Stimulated activated CD4-positive, alpha-beta T cell treated with anti-CD3 and anti-CD28 coated beads, Interleukin-12 subunit alpha, Interleukin-12 subunit beta, amount 100 ng/mL, for 48 hours (primary cell): ENCODE data around the gene SELENOW.
"Not testable (repeated sequence)": the region's sequence is repeated elsewhere in the genome, so short reads cannot be mapped to it uniquely, and the experiment has no call there.

Experiments
- DNase-seq, 3 donors: peaks; one replicate each; pipeline ENCODE4 v3.0.0-alpha.2; 2020; ENCODE audit warnings: low read depth in 2 of 3, low spot score in 1 of 3

Gene SELENOW

DNA sequence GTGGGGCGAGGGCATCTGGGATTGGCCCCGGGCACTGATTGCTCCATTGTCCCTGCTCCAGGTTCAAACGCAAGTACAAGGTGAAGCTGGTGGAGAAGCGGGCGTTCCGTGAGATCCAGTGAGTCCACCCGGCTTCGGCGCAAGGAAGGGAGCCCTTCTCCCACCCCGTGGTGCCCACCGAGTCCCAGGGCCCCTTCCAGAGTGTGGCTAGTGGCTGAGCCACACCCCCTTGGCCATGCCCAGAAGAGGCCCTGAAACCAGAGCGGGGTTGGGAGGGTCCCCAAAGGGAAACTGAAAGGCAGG is 21.9 kb upstream of the SELENOW start:
- DNase-seq = no peak

DNA sequence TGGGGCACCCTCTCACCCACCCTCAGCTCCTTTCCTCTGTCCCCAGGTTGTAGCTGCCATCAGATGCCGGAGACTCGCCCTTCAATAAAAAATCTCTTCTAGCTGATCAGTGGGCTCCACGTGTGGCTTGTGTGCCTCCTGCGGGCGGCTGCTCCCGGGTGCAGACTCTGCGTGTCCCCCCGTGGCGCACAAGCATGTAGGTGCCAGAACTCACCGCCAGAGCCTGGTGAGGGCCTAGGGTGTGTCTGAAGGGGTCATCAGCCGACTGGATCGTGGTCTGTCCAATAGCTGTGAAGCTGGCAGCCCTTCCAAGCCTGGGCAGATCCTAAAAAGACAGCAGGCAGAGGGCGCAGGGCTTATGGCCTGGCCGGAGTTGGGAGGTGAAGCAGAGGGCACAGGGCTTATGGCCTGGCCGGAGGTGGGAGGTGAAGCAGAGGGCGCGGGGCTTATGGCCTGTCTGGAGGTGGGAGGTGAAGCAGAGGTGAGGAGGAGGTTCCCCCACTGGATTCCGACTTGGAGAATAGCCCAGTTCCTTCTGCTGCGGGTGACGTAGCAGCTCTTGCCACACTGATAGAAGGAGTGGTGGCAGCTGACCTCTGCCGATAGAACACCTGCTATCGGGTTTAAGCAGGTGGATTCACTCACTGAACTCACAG is 21.4 kb upstream of the SELENOW start:
- no peak for DNase-seq

DNA sequence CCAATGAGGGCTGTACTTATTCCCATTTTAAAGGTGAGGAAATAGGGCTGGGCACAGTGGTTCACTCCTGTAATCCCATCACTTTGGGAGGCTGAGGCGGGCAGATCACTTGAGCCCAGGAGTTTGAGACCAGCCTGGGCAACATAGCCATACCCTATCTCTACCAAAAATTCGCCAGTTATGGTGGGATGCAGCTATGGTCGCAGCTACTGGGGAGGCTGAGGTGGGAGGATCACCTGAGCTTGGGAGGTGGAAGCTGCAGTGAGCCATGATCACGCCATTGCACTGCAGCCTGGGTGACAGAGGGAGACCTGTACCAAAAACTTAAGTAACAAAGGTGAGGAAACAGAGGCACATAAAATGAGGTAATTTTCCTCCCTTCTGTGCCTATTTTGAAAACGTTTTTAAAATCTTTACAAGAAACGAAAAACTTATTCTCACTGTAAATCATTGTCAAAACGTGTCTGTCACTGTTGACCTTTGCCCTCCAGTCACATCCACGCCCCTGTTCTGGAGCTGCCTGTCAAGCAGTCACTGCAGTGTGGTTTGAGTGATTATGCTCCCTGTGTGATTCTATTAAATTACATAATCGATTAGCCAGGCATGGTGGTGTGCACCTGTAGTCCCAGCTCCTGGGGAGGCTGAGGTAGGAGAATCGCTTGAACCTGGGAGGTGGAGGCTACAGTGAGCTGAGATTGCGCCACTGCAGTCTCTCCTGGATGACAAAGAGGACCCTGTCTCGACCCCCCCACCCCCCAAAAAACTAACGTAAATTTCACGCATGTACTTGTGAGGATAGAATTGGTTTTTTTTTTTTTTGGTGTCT is 20.7 kb upstream of the SELENOW start:
- no peak for DNase-seq

DNA sequence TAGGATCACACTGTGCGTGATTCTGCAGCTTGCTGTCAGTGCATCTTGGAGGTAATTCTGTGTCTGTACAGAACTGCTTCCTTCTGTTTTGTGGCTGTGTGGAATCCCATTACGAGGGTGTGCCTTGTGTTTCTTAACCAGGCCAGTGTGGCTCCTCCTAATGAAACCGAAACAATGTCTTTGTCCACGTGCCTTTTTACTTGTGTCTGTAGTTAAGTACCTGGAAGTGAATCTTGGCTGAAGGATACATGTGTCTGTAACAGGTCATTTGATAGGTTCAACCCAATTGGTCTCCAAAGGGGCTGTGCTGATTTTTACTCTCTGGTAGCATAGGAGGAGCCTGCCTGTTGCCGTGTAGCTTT is 20.1 kb upstream of the SELENOW start:
- no peak for DNase-seq

GRCh38 chr19:47760632-47760999 is 17.9 kb upstream of the SELENOW start:
- no peak for DNase-seq

DNA sequence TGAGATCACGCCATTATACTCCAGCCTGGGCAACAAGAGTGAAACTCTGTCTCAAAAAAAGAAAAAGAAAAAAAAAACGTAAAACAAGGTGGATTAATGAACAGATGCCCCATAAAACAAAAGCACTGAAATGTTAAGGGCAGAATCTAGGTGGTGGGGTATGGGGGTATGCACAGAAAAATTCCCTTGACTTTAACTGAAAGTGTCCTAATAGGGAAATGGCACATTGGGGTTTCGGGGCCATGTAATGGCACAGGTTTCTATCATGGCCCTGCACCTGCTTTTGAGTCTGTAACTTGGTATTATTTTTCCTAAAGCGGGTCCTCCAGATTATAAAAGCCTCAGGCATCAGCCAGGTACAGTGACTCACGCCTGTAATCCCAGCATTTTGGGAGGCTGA is 16.9 kb upstream of the SELENOW start:
- no peak for DNase-seq

GRCh38 chr19:47762151-47762550 is 16.4 kb upstream of the SELENOW start:
- DNase-seq = no peak

GRCh38 chr19:47762615-47763308 is 15.7 kb upstream of the SELENOW start:
- no peak for DNase-seq

GRCh38 chr19:47764705-47765104 is 13.8 kb upstream of the SELENOW start:
- DNase-seq = not testable (repeated sequence)

- no peak for DNase-seq
Observed at GRCh38 chr19:47765523-47766358, 12.8 kb upstream of the SELENOW start.

GRCh38 chr19:47766359-47766620 is 12.2 kb upstream of the SELENOW start:
- no peak for DNase-seq

DNA sequence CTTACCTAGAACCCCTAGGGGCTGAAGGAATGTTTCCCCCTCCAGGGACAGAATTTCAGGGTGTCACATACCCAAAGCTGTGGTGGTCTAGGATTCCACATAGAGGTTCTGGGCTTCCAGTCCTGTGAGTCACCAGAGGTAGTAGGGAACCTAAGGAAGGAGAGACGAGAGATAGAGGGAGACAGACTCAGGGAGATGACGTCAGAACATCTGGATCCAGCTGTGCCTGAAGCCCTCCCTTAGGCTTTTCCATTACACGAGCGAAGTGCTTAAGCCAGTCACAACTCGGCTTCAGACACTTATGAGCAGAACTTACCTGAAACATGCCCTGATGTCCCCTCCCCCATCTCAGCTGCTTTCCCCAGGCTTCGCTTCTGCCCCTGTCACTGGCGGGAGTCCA is 11.8 kb upstream of the SELENOW start:
- DNase-seq = no peak

GRCh38 chr19:47767349-47767748 is 11.2 kb upstream of the SELENOW start:
- no peak for DNase-seq

DNA sequence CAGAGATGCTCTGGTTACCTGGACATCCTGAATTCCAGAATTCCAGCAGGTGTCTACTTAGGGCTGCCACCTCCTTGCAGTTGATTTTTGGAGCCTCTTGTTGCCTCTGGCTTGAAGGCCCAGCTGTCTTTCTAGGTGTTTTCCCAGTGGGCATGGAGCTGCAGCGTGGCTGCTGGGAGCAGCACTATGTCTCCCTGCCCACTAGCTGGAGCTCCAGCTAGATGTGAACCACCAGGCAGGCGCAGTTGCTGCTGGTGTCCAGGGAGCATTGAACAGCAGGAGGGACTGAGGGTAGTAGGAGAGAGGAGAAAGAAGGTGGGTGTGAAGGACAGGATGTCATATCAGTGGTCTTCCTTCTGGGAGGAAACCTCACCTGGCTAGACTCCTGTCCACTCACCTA is 9.9 kb upstream of the SELENOW start:
- no peak for DNase-seq

DNA sequence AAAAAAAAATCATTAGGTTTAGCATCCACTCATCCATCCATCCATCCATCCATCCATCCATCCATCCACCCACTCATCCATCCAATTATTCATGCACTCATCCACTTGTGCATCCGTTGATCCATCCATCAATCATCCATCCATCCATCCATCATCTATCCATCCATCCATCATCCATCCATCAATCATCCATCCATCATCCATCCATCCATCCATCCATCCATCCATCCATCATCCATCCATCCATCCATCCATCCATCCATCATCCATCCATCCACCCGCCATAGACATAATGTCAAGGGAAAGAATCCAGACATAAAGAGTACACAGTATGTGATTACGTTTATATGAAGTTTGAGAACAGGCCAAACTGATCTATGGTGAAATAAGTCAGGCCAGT is 9.0 kb upstream of the SELENOW start:
- no peak for DNase-seq

DNA sequence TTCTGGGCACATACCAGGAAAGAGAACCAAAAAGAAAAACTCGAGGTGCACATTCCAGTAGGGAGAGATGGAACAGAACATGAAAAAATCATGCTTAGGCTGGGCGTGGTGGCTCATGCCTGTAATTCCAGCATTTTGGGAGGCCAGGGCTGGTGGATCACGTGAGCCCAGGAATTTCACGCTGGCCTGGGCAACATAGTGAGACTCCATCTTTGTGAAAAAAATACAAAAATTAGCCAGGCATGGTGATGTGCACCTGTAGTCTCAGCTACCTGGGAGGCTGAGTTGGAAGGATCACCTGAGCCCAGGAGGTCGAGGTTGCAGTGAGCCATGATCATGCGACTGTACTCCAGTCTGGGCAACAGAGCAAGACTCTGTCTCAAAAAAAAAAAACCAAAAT is 7.2 kb upstream of the SELENOW start:
- not testable (repeated sequence) for DNase-seq

DNA sequence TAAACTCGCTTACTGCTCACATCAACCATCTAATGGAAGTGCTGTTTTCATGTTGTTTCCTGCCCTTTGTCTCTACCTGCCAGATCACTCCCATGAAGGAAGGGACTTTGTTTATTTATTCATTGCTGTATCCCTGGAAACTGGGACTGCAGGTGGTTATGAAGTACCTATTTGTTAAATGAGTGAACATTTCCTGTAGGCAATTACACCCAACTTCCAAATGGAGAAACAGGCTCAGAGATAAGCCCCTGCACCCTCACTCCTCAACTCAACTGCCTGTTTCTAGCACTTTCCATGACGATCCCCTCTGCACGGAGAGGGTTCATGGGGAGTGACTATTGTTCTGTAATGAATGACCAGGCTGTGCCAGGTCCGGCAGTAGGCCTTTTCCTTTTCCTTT is 1.9 kb upstream of the SELENOW start:
- DNase-seq = no peak

DNA sequence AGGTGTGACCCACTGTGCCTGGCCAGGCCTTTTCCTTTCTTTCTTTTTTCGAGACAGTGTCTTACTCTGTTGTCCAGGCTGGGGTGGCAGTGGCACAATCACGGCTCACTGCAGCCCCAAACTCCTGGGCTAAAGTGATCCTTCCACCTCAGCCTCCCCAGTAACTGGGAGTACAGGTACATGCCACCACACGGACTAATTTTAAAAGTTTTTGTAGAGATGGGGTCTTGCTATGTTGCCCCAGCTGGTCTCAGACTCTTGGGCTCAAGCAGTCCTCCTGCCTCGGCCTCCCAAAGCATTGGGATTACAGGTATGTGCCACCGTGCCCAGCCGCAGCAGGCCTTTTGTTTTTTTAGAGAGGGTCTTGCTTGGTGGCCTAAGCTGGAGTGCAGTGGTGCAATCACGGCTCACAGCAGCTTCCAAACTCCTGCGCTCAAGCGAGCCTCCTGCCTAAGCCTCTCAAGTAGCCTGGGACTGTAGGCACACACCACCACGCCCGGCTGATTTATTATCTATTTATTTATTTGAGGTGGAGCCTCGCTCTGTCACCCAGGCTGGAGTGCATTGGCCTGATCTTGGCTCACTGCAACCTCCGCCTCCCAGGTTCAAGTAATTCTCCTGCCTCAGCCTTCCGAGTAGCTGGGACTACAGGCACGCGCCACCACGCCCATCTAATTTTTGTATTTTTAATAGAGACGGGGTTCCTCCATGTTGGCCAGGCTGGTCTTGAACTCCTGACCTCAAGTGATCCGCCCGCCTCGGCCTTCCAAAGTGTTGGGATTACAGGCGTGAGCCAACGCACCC is 1.1 kb upstream of the SELENOW start:
- DNase-seq = not testable (repeated sequence)

- peak in 1 of 3 donors; percentile 13 for DNase-seq
Observed at GRCh38 chr19:47778954-47779351, 450 bp downstream of the SELENOW start.

DNA sequence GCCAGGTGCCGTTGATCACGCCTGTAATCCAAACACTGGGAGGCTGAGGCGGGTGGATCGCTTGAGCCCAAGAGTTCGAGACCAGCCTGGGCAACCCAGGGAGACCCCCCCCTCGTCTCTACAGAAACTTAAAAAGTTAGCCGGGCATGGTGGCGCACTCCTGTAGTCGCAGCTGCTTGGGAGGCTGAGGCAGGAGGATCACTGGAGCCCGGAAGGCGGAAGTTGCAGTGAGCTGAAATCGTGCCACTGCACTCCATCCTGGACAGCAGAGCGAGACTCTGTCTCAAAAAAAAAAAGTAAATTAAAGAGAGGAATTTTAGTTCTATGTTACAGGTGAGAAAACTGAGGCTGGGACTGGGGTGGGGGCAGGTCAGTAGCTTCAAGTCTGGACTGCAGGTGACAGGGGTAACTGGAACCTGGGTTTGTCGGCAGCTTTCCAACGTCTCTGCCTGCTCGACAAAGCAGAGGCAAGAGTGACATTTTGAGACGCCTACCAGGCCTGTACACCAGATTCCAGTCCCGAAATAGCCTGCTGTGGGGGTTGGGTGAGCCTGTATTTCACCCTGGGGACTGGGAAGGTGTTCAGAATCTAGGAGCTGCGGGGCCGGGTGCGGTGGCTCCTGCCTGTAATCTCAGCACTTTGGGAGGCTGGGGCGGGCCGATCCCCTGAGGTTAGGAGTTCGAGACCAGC is 1.2 kb downstream of the SELENOW start:
- no peak for DNase-seq

GRCh38 chr19:47780215-47780551 is 1.7 kb downstream of the SELENOW start:
- no peak for DNase-seq
